Measurements from ENCODE around the gene MFSD2A. TPM values are rescaled to one million over a fixed set of nuclear protein-coding genes. Genes with fewer than 3 reads are reported as not detected.

The MFSD2A gene
- total RNA-seq, 1 experiment from 2014 or later: 12.1 TPM

- no TSS peak for BruUV-seq (replicated peaks)
- ChIA-PET POLR2A (ENCODE audit: unreplicated experiment) (no interaction called here), CTCF (no interaction called here)
- Histone ChIP-seq H3K9ac (ENCODE audit: low read length) (no peak overlapping the region), H4K20me1 (ENCODE audit: low read length) (no peaks in the 10 kb centered on the region), H3K79me2 (ENCODE audit: low read length) (no peaks in the 10 kb centered on the region), H3K4me1 (ENCODE audit: insufficient read depth, low read length) (peaks cover 28% of the 10 kb centered on the region), H3K27me3 (ENCODE audit: low read length) (no peaks in the 10 kb centered on the region), H2AFZ (ENCODE audit: low read length) (no peak overlapping the region), H3K4me3 (ENCODE audit: low read length) (no peak overlapping the region), H3K4me2 (ENCODE audit: low read length) (peak overlapping the region; percentile 30; the same call in 1 of the 2 replicates), H3K36me3 (ENCODE audit: low read depth, low read length) (no peaks in the 10 kb centered on the region), H3F3A (ENCODE audit: low read length, unreplicated experiment) (peaks cover 4% of the 10 kb centered on the region), H3K27ac (ENCODE audit: low read length) (no peak overlapping the region), H3K9me2 (replicated peaks; ENCODE audit: low read length) (no peaks in the 10 kb centered on the region), H3K9me3 (ENCODE audit: low read length) (no peaks in the 10 kb centered on the region)
- DNase-seq (no peak), ATAC-seq (no peak)
- TF ChIP-seq EZH2 (IDR thresholded peaks at IDR 0.05; ENCODE audit: low read length, unreplicated experiment): no peak
- no peak for TF ChIP-seq CTCF (conservative IDR thresholded peaks at IDR 0.05; ENCODE audit: low read depth, low read length)
- TF ChIP-seq EZH2phosphoT487 (IDR thresholded peaks at IDR 0.05; ENCODE audit: borderline replicate concordance, low read length): no peak
- intact Hi-C loops (cut with micrococcal nuclease): loop anchor here (5.0 kb wide), 1 partner anchor 44 kb away; no protein-coding TSS in a partner anchor
Measured at GRCh38 chr1:39987869-39988268, 32.9 kb downstream of the MFSD2A start.

- H3K27ac ChIP-seq (ENCODE audit: low read length): peak overlapping the region; percentile 12; the same call in 1 of the 2 replicates
- H3K9me3 ChIP-seq (ENCODE audit: low read length): no peaks in the 10 kb centered on the region
- POLR2A ChIA-PET (ENCODE audit: unreplicated experiment): interaction anchor here (0.5 to 0.6 kb wide), 2 partner anchors 145 to 189 kb away, joined by 4 to 5 read pairs; no protein-coding TSS in a partner anchor
- no peaks in the 10 kb centered on the region for H3K36me3 ChIP-seq (ENCODE audit: low read depth, low read length)
- peak overlapping the region; percentile 30; the same call in 1 of the 2 replicates for H3K4me2 ChIP-seq (ENCODE audit: low read length)
- no peak overlapping the region for H3K9ac ChIP-seq (ENCODE audit: low read length)
- DNase-seq (peak; percentile 82), ATAC-seq (peak; percentile 72)
- H3K27me3 ChIP-seq (ENCODE audit: low read length): no peaks in the 10 kb centered on the region
- no TSS peak for BruUV-seq (replicated peaks)
- TF ChIP-seq EZH2phosphoT487 (IDR thresholded peaks at IDR 0.05; ENCODE audit: borderline replicate concordance, low read length): no peak
- TF ChIP-seq EZH2 (IDR thresholded peaks at IDR 0.05; ENCODE audit: low read length, unreplicated experiment): no peak
- TF ChIP-seq CTCF (conservative IDR thresholded peaks at IDR 0.05; ENCODE audit: low read depth, low read length): no peak
- peaks cover 28% of the 10 kb centered on the region for H3K4me1 ChIP-seq (ENCODE audit: insufficient read depth, low read length)
- peaks cover 4% of the 10 kb centered on the region for H3F3A ChIP-seq (ENCODE audit: low read length, unreplicated experiment)
- no peak overlapping the region for H3K4me3 ChIP-seq (ENCODE audit: low read length)
- no peak overlapping the region for H2AFZ ChIP-seq (ENCODE audit: low read length)
- CTCF ChIA-PET: no interaction called here
- H4K20me1 ChIP-seq (ENCODE audit: low read length): no peaks in the 10 kb centered on the region
- intact Hi-C loops (cut with micrococcal nuclease): loop anchor here (5.0 kb wide), 1 partner anchor 44 kb away; no protein-coding TSS in a partner anchor
- H3K79me2 ChIP-seq (ENCODE audit: low read length): no peaks in the 10 kb centered on the region
- no peaks in the 10 kb centered on the region for H3K9me2 ChIP-seq (replicated peaks; ENCODE audit: low read length)
Measured at GRCh38 chr1:39988618-39989343, 33.8 kb downstream of the MFSD2A start.

GRCh38 chr1:39990428-39990827, 35.5 kb downstream of the MFSD2A start:
- intact Hi-C loops (cut with micrococcal nuclease): no loop called here
- no peaks in the 10 kb centered on the region for H3K9me3 ChIP-seq (ENCODE audit: low read length)
- DNase-seq (peak; percentile 73), ATAC-seq (peak; percentile 80)
- H2AFZ ChIP-seq (ENCODE audit: low read length): no peak overlapping the region
- no peaks in the 10 kb centered on the region for H3K36me3 ChIP-seq (ENCODE audit: low read depth, low read length)
- peaks cover 4% of the 10 kb centered on the region for H3F3A ChIP-seq (ENCODE audit: low read length, unreplicated experiment)
- H3K9ac ChIP-seq (ENCODE audit: low read length): no peak overlapping the region
- H3K9me2 ChIP-seq (replicated peaks; ENCODE audit: low read length): no peaks in the 10 kb centered on the region
- H3K4me3 ChIP-seq (ENCODE audit: low read length): no peak overlapping the region
- ChIA-PET POLR2A (ENCODE audit: unreplicated experiment) (no interaction called here), CTCF (no interaction called here)
- H4K20me1 ChIP-seq (ENCODE audit: low read length): no peaks in the 10 kb centered on the region
- H3K27ac ChIP-seq (ENCODE audit: low read length): peak overlapping the region; percentile 11; the same call in 1 of the 2 replicates
- no peak for TF ChIP-seq EZH2 (IDR thresholded peaks at IDR 0.05; ENCODE audit: low read length, unreplicated experiment)
- no peak for TF ChIP-seq CTCF (conservative IDR thresholded peaks at IDR 0.05; ENCODE audit: low read depth, low read length)
- TF ChIP-seq EZH2phosphoT487 (IDR thresholded peaks at IDR 0.05; ENCODE audit: borderline replicate concordance, low read length): no peak
- no peaks in the 10 kb centered on the region for H3K79me2 ChIP-seq (ENCODE audit: low read length)
- no TSS peak for BruUV-seq (replicated peaks)
- peak overlapping the region; percentile 51 for H3K4me2 ChIP-seq (ENCODE audit: low read length)
- peaks cover 28% of the 10 kb centered on the region for H3K4me1 ChIP-seq (ENCODE audit: insufficient read depth, low read length)
- no peaks in the 10 kb centered on the region for H3K27me3 ChIP-seq (ENCODE audit: low read length)

Data from PC-3 (cell line).